Measurements from ENCODE around the gene RAPH1. TPM values are rescaled to one million over a fixed set of nuclear protein-coding genes. Genes with fewer than 3 reads are reported as not detected.

Gene RAPH1
- polyA plus RNA-seq: 5.1 and 8.4 TPM in 2 replicates

GRCh38 chr2:203535078-203535783 is at the start of gene RAPH1:
RAPH1 (minus strand) TSS chr2:203535301; CDS start chr2:203495353, 39,948 bp downstream.

Other genes starting within 250 kb of the RAPH1 start
- gene ABI2, start 206.9 kb downstream of the RAPH1 start, polyA plus RNA-seq: 41.4 and 41.7 TPM in 2 replicates
- not detected in 2 replicates for gene CD28, start 171.3 kb upstream of the RAPH1 start, polyA plus RNA-seq

Measured in Purkinje cell (primary cell).